Sigmoid colon (tissue), 7 donors: Measurements from ENCODE around the gene TMPRSS4. TPM values are rescaled to one million over a fixed set of nuclear protein-coding genes. Genes with fewer than 3 reads are reported as not detected.

Experiments
- DNase-seq: peaks from one replicate; pipeline ENCODE4 v3.0.0-alpha.2; 2019
- H3K27ac ChIP-seq, 4 donors: fragments of 200-600 bp; sonication (generic); one replicate each; pipeline ENCODE4 v1.5.1; 2016 to 2019; ENCODE audit warnings: mild to moderate bottlenecking in 1 of 4
- H3K27me3 ChIP-seq, 3 donors: fragments of 200-600 bp; sonication (generic); one replicate each; pipeline ENCODE4 v1.5.1; 2019; ENCODE audit warnings: mild to moderate bottlenecking in 1 of 3
- H3K36me3 ChIP-seq, 4 donors: fragments of 200-600 bp; sonication (generic); one replicate each; pipeline ENCODE4 v1.5.1; 2016 to 2019
- H3K4me1 ChIP-seq, 4 donors: fragments of 200-600 bp; sonication (generic); one replicate each; pipeline ENCODE4 v1.5.1; 2017 to 2019
- H3K4me3 ChIP-seq, 4 donors: fragments of 200-600 bp; sonication (generic); one replicate each; pipeline ENCODE4 v1.5.1; 2017 to 2019; ENCODE audit warnings: mild to moderate bottlenecking in 2 of 4, moderate library complexity in 1 of 4
- H3K9me3 ChIP-seq, 4 donors: fragments of 200-600 bp in 3 of 4; sonication (generic) in 3 of 4; one replicate each; pipeline versions ENCODE4 v1.5.1 to v1.6.1; 2013 to 2019
- EP300 ChIP-seq, 4 donors: sonication (generic); formaldehyde crosslinking; IDR thresholded peaks; one replicate each; pipeline ENCODE4 v1.6.1; 2017; ENCODE audit warnings: antibody characterized with exemption in 4 of 4
- POLR2A ChIP-seq, 2 donors: fragments of 450-650 bp; IDR thresholded peaks; one replicate each; pipeline ENCODE4 v1.6.1; 2016; ENCODE audit warnings: antibody characterized with exemption in 2 of 2, mild to moderate bottlenecking in 2 of 2, moderate library complexity in 2 of 2
- POLR2AphosphoS5 ChIP-seq, 4 donors: sonication (generic); formaldehyde crosslinking; IDR thresholded peaks; one replicate each; pipeline ENCODE4 v1.6.1; 2017; ENCODE audit warnings: antibody characterized with exemption in 4 of 4
- WGBS, 2 donors: extraction: QIAGEN DNeasy Blood & Tissue Kit; methylation state at CpG; one replicate each; pipeline ENCODE4 v1.1.7; 2013; 5-methylcytosine and 5-hydroxymethylcytosine counted together
- intact Hi-C: fragments of 100-400 bp; cut with DNase I; formaldehyde crosslinking; loops from one replicate; pipeline ENCODE4 v1.15.1; 2023
- polyA plus RNA-seq, 3 donors: library from polyadenylated mRNA; stranded (reverse); fragments of 200-250 nt; gene quantifications; one replicate each; pipeline ENCODE4 v1.2.3, GENCODE V29; 2013
- total RNA-seq, 4 donors: library from RNA; depleted of rRNA; stranded (reverse); fragments of >200 nt; gene quantifications; one replicate each; pipeline ENCODE4 v1.1.0, GENCODE V29; 2016
- TF ChIP-seq, protein P1 (sequence below), 4 experiments: fragments of 450-650 bp in 3 of 4; fragments of 200-600 bp in 1 of 4; IDR thresholded peaks; one replicate each; pipeline ENCODE4 v1.5.1; 2016 to 2019; ENCODE audit warnings: antibody characterized with exemption in 4 of 4, mild to moderate bottlenecking in 3 of 4, moderate library complexity in 2 of 4
- donor health status: healthy with polysubstance abuse.
- donor health status: Bipolar disorder and iron deficiency.
- donor health status: healthy.

The TMPRSS4 gene
- total RNA-seq (1 to 10 TPM in 1 of 4 donors, not detected in 3; 1.4 TPM), polyA plus RNA-seq (100 to 1,000 TPM in 2 of 3 donors, 10 to 100 TPM in 1; 68.5 to 134 (median 101) TPM)

DNA sequence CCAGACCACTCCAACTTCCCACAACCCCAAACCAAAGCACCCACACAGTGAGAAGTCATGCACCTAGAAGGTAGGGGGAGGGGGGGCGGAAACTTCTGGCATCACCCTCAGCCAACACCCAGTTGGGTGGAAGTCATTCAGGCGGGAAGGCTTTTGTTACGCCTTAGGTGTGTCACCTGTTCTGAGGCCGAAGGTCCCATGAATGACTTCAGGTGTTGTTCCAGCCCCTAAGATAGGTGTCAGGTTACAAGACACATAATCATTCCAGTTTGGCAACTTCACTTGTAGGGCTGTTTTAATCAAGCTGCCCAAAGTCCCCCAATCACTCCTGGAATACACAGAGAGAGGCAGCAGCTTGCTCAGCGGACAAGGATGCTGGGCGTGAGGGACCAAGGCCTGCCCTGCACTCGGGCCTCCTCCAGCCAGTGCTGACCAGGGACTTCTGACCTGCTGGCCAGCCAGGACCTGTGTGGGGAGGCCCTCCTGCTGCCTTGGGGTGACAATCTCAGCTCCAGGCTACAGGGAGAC is at the start of gene TMPRSS4:
Gene TMPRSS4, plus strand, starts transcription at position 325 of the 528 bp plus-strand sequence. CDS start 225 bp downstream, outside the sequence.
- intact Hi-C loops, result no loop called here
- DNase-seq, result no peak
- Histone ChIP-seq H3K36me3 (no peaks in the 10 kb centered on the region), H3K27ac (peak within 1 kb of the TSS in 1 of 4 donors; percentile 12), H3K9me3 (no peaks in the 10 kb centered on the region), H3K27me3 (no peaks in the 10 kb centered on the region), H3K4me3 (no peak within 1 kb of the TSS), H3K4me1 (no peaks in the 10 kb centered on the region)
- TF ChIP-seq POLR2AphosphoS5 (IDR thresholded peaks at IDR 0.05) (peak in 1 of 4 donors; percentile 62), POLR2A (IDR thresholded peaks at IDR 0.05) (peak in 1 of 2 donors; percentile 88), EP300 (IDR thresholded peaks at IDR 0.05) (no peak)
- WGBS, 2 donors, result 20 to 69% methylated on average over 7 of the region's 7 CpGs

DNA sequence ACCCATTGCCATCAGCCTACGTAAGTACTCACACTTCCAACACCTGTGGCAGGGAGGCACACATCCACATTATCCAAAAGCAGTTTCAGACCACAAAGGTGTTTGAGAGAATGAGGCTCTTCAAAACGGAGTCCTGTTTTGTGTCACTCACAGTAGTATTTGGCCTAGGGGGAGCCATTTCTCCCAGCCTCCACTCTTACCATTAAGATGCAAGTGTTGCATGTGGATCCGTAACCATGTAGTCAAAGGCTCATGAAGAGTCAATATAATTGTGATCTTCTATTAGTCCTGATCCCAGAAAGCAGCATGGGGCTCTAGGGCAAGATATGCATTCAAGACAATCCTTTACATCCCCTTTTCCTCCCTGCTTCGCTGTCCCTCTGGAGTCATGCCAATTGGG is 49.2 kb upstream of the TMPRSS4 start:
- Histone ChIP-seq H3K4me1 (no peaks in the 10 kb centered on the region), H3K36me3 (no peaks in the 10 kb centered on the region), H3K4me3 (no peak overlapping the region), H3K27ac (no peak overlapping the region), H3K27me3 (peaks cover 0 to 8% (median 0%) of the 10 kb centered on the region in 3 donors), H3K9me3 (no peaks in the 10 kb centered on the region)
- WGBS, 2 donors, result 92 to 93% methylated on average over 4 of the region's 4 CpGs
- intact Hi-C loops, result no loop called here
- DNase-seq, result no peak
- TF ChIP-seq EP300 (IDR thresholded peaks at IDR 0.05) (no peak), POLR2AphosphoS5 (IDR thresholded peaks at IDR 0.05) (no peak), POLR2A (IDR thresholded peaks at IDR 0.05) (no peak)
- TF ChIP-seq, protein P1, sequence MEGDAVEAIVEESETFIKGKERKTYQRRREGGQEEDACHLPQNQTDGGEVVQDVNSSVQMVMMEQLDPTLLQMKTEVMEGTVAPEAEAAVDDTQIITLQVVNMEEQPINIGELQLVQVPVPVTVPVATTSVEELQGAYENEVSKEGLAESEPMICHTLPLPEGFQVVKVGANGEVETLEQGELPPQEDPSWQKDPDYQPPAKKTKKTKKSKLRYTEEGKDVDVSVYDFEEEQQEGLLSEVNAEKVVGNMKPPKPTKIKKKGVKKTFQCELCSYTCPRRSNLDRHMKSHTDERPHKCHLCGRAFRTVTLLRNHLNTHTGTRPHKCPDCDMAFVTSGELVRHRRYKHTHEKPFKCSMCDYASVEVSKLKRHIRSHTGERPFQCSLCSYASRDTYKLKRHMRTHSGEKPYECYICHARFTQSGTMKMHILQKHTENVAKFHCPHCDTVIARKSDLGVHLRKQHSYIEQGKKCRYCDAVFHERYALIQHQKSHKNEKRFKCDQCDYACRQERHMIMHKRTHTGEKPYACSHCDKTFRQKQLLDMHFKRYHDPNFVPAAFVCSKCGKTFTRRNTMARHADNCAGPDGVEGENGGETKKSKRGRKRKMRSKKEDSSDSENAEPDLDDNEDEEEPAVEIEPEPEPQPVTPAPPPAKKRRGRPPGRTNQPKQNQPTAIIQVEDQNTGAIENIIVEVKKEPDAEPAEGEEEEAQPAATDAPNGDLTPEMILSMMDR (IDR thresholded peaks at IDR 0.05), result no peak

GRCh38 chr11:118028626-118029025 is 48.3 kb upstream of the TMPRSS4 start:
- WGBS, 2 donors, result 73 to 77% methylated on average over 3 of the region's 3 CpGs
- TF ChIP-seq POLR2A (IDR thresholded peaks at IDR 0.05), result no peak
- no peak for TF ChIP-seq POLR2AphosphoS5 (IDR thresholded peaks at IDR 0.05)
- no peak for TF ChIP-seq EP300 (IDR thresholded peaks at IDR 0.05)
- TF ChIP-seq, protein P1 (IDR thresholded peaks at IDR 0.05), result no peak
- intact Hi-C loops, result no loop called here
- Histone ChIP-seq H3K9me3 (no peaks in the 10 kb centered on the region), H3K27me3 (peaks cover 0 to 8% (median 0%) of the 10 kb centered on the region in 3 donors), H3K4me1 (no peaks in the 10 kb centered on the region), H3K27ac (no peak overlapping the region), H3K36me3 (no peaks in the 10 kb centered on the region), H3K4me3 (no peak overlapping the region)
- DNase-seq, result no peak

- Histone ChIP-seq H3K27me3 (no peaks in the 10 kb centered on the region), H3K27ac (no peak overlapping the region), H3K9me3 (no peaks in the 10 kb centered on the region), H3K4me1 (no peaks in the 10 kb centered on the region), H3K4me3 (no peak overlapping the region), H3K36me3 (no peaks in the 10 kb centered on the region)
- TF ChIP-seq POLR2AphosphoS5 (IDR thresholded peaks at IDR 0.05) (no peak), POLR2A (IDR thresholded peaks at IDR 0.05) (no peak), EP300 (IDR thresholded peaks at IDR 0.05) (no peak)
- TF ChIP-seq, protein P1 (IDR thresholded peaks at IDR 0.05), result no peak
- no peak for DNase-seq
- intact Hi-C loops, result no loop called here
- 84% methylated on average over 4 of the region's 4 CpGs for WGBS, 2 donors
These were observed 43.4 kb upstream of the TMPRSS4 start for GRCh38 chr11:118033443-118033842.

- WGBS, 2 donors, result 62 to 70% methylated on average over 1 of the region's 1 CpG
- intact Hi-C loops, result no loop called here
These were observed 34.7 kb upstream of the TMPRSS4 start for GRCh38 chr11:118042141-118042540.

More at GRCh38 chr11:118042141-118042540, 34.7 kb upstream of the TMPRSS4 start:
- H3K4me1 ChIP-seq, result no peaks in the 10 kb centered on the region
- H3K27ac ChIP-seq, result no peak overlapping the region
- H3K9me3 ChIP-seq, result no peaks in the 10 kb centered on the region
- DNase-seq, result no peak
- no peaks in the 10 kb centered on the region for H3K36me3 ChIP-seq
- no peaks in the 10 kb centered on the region for H3K27me3 ChIP-seq
- TF ChIP-seq POLR2A (IDR thresholded peaks at IDR 0.05) (no peak), POLR2AphosphoS5 (IDR thresholded peaks at IDR 0.05) (no peak)
- no peak overlapping the region for H3K4me3 ChIP-seq
